Fibroblast of pulmonary artery (primary cell): ENCODE data around the gene ANKRD10.

ENCODE experiments used
- DNase-seq: peaks from one replicate; pipeline ENCODE4 v3.0.0-alpha.2; 2010; ENCODE audit warnings: low read depth
- H3K4me3 ChIP-seq: replicated peaks from 2 replicates; pipeline ENCODE4 v1.5.1; 2011; ENCODE audit warnings: low read depth, mild to moderate bottlenecking, control low read depth, low read length, moderate library complexity
- CTCF ChIP-seq: IDR thresholded peaks from 2 replicates; pipeline ENCODE4 v1.5.1; 2011; ENCODE audit warnings: mild to moderate bottlenecking, control low read depth, low read length, inconsistent platforms; ENCODE audit errors: missing control alignments

Gene ANKRD10

GRCh38 chr13:110913322-110914080 is 1.4 kb downstream of the ANKRD10 start:
- peak; percentile 8 for DNase-seq
- TF ChIP-seq CTCF, result no peak

GRCh38 chr13:110912651-110913051 is 2.2 kb downstream of the ANKRD10 start:
- peak; percentile 87 for DNase-seq
- H3K4me3 ChIP-seq, result peak overlapping the region; percentile 90
- TF ChIP-seq CTCF, result no peak

More at GRCh38 chr13:110913322-110914080, 1.4 kb downstream of the ANKRD10 start:
- peak overlapping the region; percentile 90 for H3K4me3 ChIP-seq

- TF ChIP-seq CTCF, result no peak
- peak overlapping the region; percentile 90 for H3K4me3 ChIP-seq
- DNase-seq, result no peak
Observed at GRCh38 chr13:110911880-110912279, 3.0 kb downstream of the ANKRD10 start.

GRCh38 chr13:110910013-110910890 is 4.6 kb downstream of the ANKRD10 start:
- TF ChIP-seq CTCF, result no peak
- DNase-seq, result no peak
- H3K4me3 ChIP-seq, result no peak overlapping the region

- DNase-seq, result peak; percentile 58
- TF ChIP-seq CTCF, result no peak
Observed at GRCh38 chr13:110907951-110908898, 6.6 kb downstream of the ANKRD10 start.

GRCh38 chr13:110907301-110907700 is 7.6 kb downstream of the ANKRD10 start:
- TF ChIP-seq CTCF, result no peak
- no peak for DNase-seq
- H3K4me3 ChIP-seq, result no peak overlapping the region

More at GRCh38 chr13:110907951-110908898, 6.6 kb downstream of the ANKRD10 start:
- H3K4me3 ChIP-seq, result no peak overlapping the region
